Coronary artery (tissue), 2 donors: ENCODE results near the gene CYBRD1.

Experiments
- DNase-seq: peaks from one replicate; pipeline ENCODE4 v3.0.0-alpha.2; 2017; ENCODE audit warnings: low spot score
- H3K27ac ChIP-seq, 2 donors: fragments of 200-600 bp; sonication (generic); one replicate each; pipeline ENCODE4 v1.5.1; 2016 to 2019
- H3K4me3 ChIP-seq: fragments of 200-600 bp; sonication (generic); 2 replicates; pipeline ENCODE4 v1.5.1; 2016; ENCODE audit warnings: mild to moderate bottlenecking, moderate library complexity
- TF ChIP-seq, protein P1 (sequence below): fragments of 200-600 bp; sonication (generic); IDR thresholded peaks from one replicate; pipeline ENCODE4 v1.5.1; 2019; ENCODE audit warnings: antibody characterized with exemption

Gene CYBRD1

DNA sequence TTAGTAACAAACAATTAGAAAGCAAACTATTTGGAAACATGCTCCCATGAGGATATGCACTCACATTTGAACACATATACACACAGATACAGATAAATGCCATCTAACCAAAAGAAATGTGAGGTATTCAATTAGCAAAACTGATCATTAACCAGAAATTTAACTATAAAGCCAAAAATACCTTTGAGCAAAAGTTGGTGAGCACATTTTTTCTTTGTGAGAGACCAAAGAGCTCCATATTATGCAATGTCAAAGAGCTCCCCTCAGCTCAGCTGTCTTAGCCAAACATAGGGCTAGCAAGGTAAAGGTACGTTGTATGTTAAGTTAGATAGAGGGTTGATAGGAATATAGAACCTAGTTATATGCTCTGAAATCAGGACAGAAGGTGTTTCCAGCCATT is 43.8 kb downstream of the CYBRD1 start:
- H3K27ac ChIP-seq = no peak overlapping the region
- TF ChIP-seq, protein P1, sequence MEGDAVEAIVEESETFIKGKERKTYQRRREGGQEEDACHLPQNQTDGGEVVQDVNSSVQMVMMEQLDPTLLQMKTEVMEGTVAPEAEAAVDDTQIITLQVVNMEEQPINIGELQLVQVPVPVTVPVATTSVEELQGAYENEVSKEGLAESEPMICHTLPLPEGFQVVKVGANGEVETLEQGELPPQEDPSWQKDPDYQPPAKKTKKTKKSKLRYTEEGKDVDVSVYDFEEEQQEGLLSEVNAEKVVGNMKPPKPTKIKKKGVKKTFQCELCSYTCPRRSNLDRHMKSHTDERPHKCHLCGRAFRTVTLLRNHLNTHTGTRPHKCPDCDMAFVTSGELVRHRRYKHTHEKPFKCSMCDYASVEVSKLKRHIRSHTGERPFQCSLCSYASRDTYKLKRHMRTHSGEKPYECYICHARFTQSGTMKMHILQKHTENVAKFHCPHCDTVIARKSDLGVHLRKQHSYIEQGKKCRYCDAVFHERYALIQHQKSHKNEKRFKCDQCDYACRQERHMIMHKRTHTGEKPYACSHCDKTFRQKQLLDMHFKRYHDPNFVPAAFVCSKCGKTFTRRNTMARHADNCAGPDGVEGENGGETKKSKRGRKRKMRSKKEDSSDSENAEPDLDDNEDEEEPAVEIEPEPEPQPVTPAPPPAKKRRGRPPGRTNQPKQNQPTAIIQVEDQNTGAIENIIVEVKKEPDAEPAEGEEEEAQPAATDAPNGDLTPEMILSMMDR = no peak
- DNase-seq = no peak
- no peak overlapping the region for H3K4me3 ChIP-seq

DNA sequence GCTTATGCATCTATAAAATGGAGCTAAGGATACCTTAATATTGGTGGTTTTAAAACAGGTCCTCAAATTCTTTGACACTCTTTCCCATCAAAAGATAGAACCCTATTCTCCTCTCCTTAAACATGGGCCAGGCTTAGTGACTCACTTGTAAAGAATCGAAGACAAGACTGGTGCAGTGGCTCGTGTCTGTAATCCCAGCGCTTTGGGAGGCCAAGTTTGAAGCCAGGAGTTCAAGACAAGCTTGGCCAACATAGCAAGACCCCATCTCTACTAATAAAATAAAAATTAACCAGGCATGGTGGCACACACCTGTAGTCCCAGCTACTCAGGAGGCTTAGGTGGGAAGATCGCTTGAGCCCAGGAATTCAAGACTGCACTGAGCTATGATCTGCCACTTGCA is 44.5 kb downstream of the CYBRD1 start:
- no peak for DNase-seq
- TF ChIP-seq, protein P1 = no peak
- no peak overlapping the region for H3K4me3 ChIP-seq
- H3K27ac ChIP-seq = no peak overlapping the region

DNA sequence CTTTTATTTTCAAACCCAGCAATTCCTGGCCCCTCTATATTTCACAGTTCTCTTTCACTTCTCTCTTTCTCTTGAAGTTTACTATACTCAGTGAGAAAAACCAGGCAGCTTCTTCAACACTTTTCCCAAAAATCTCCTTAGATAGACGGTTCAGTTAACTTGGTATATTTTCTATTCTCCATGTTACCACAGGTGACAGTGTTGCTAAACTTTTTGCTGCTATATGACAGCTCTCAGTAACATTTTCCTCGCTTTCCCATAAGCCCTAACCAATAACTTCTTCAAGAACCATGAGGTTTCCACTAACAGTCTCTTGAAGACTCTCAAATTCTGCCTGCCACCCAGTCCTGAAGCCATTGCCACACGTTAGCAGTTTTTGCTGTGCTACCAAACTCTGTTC is 45.8 kb downstream of the CYBRD1 start:
- DNase-seq = no peak
- TF ChIP-seq, protein P1 = no peak
- no peak overlapping the region for H3K27ac ChIP-seq

DNA sequence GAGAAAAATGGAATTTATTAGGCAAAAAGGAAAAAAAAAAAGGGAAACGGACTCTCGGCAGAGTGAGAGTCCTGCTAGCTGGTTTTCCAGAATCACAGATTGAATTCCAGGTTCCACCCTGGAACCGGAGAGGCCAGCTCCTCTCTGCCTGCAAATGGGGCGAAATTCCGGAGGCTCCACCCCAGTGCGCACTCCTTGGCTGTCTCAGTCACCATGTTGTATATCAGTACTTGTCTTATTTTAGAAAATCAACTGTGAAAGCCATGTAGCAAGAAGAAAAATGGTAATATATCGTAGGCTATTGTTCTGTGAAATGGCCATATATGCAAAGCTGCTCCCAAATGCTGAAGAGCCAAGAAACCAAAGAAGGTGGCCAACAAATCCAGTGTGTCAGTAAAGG is 49.4 kb downstream of the CYBRD1 start:
- TF ChIP-seq, protein P1 = no peak
- Histone ChIP-seq H3K4me3 (no peak overlapping the region), H3K27ac (no peak overlapping the region)
- DNase-seq = no peak

More for the DNA sequence above, 45.8 kb downstream of the CYBRD1 start:
- no peak overlapping the region for H3K4me3 ChIP-seq

DNA sequence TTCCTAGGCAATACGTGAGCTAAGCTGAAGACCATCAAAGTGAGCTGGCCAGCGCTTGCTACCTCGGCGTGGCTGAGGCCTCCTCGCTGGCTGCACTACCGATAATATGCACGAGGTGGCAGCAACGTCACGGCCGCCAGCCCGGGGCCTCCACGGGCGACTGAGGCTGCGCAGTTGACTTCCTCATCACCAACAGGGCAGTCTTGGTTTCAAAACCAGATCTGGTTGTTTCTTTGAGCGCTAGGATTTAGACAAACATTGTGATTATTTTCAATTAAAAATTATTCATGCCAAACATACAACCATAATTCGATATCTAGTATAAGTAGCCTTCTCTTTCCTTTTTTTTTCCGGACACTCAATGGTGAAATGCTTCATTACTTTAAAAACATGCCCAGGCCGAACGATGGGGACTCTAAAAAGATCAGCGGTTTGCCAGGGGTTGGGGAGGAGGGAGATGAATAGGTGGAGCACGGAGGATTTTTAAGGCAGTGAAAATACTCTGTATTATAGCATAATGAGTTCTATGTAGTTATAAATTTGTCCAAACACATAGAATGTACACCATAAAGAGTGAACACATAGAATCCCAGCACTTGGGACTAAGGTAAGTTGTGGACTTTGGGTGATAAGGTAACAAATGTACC is 52.0 kb downstream of the CYBRD1 start:
- Histone ChIP-seq H3K4me3 (no peak overlapping the region), H3K27ac (no peak overlapping the region)
- peak; percentile 81 for DNase-seq
- TF ChIP-seq, protein P1 = peak; percentile 94

DNA sequence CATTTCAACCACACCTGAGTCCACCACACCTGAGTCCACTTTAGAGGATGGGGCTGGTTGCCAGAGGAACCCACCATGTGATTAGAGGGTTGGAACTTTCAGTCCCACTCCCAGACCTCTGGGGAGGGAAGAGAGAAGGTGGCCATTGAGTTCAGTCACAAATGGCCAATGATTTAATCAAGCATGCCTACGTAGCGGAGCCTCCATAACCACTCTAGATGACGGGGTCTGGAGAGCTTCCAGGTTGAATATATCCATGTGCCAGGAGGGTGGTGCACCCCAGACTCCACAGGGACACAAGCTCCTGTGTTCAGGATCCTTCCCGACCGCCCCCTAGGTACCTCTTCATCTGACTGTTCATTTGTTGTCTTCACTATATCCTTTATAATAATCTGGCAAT is 53.3 kb downstream of the CYBRD1 start:
- Histone ChIP-seq H3K4me3 (no peak overlapping the region), H3K27ac (no peak overlapping the region)
- TF ChIP-seq, protein P1 = no peak
- no peak for DNase-seq

DNA sequence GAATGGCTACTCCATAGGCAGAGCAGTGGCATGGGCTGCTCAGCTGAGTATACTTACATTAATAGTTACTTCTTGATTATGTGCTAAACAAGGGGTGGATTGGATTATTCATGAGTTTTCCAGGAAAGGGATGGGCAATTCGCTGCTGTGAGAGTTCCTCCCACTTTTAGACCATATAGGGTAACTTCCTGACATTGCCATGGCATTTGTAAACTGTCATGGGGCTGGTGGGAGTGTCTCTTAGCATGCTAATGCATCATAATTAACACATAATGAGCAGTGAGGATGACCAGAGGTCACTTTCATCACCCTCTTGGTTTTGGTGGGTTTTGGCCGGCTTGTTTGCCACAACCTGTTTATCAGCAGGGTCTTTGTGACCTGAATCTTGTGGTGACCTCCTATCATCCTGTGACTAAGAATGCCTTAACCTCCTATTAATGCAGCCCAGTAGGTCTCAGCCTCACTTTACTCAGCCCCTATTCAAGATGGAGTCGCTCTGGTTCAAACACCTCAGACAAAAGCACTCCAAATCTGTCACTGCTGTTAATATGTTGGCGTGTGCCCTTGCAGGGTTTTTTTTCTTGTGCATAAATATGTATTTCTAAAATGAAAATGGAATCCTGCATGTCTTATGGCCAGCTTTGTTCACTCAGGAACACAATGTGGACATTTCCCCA is 56.0 kb downstream of the CYBRD1 start:
- no peak for DNase-seq
- TF ChIP-seq, protein P1 = no peak
- Histone ChIP-seq H3K27ac (no peak overlapping the region), H3K4me3 (no peak overlapping the region)
